Liver (tissue), 9 donors: ENCODE measurements around the gene NR6A1. TPM values are rescaled to one million over a fixed set of nuclear protein-coding genes. Genes with fewer than 3 reads are reported as not detected.

Experiments
- DNase-seq: peaks from one replicate; pipeline ENCODE4 v3.0.0-alpha.2; 2017; ENCODE audit warnings: low spot score
- H3K27ac ChIP-seq, 2 donors: one replicate each; pipeline ENCODE4 v1.7.0; 2013; ENCODE audit warnings: inconsistent platforms in 2 of 2, low read length in 2 of 2, control low read depth in 1 of 2, low read depth in 1 of 2, mild to moderate bottlenecking in 1 of 2
- H3K27me3 ChIP-seq, 4 donors: one replicate each; pipeline versions ENCODE4 v1.6.1 to v1.7.0; 2013; ENCODE audit warnings: low read length in 3 of 4, inconsistent platforms in 1 of 4, mild to moderate bottlenecking in 1 of 4, moderate library complexity in 1 of 4; ENCODE audit not compliant: control insufficient read depth in 4 of 4, insufficient read depth in 4 of 4
- H3K36me3 ChIP-seq, 4 donors: one replicate each; pipeline versions ENCODE4 v1.6.1 to v1.7.0; 2013; ENCODE audit warnings: low read length in 3 of 4, mild to moderate bottlenecking in 3 of 4, low read depth in 1 of 4, moderate library complexity in 1 of 4; ENCODE audit not compliant: control insufficient read depth in 4 of 4, insufficient read depth in 3 of 4
- H3K4me1 ChIP-seq, 4 donors: one replicate each; pipeline versions ENCODE4 v1.6.1 to v1.7.0; 2013; ENCODE audit warnings: low read length in 3 of 4, mild to moderate bottlenecking in 3 of 4, moderate library complexity in 1 of 4; ENCODE audit not compliant: control insufficient read depth in 4 of 4, insufficient read depth in 4 of 4
- H3K4me3 ChIP-seq, 3 donors: one replicate each; pipeline versions ENCODE4 v1.6.1 to v1.7.0; 2013; ENCODE audit warnings: low read length in 3 of 3, control low read depth in 1 of 3, low read depth in 1 of 3, mild to moderate bottlenecking in 1 of 3
- H3K9ac ChIP-seq, 2 donors: one replicate each; pipeline ENCODE4 v1.7.0; 2013; ENCODE audit warnings: low read length in 2 of 2, mild to moderate bottlenecking in 2 of 2, moderate library complexity in 2 of 2, control low read depth in 1 of 2, low read depth in 1 of 2
- H3K9me3 ChIP-seq, 4 donors: one replicate each; pipeline versions ENCODE4 v1.6.1 to v1.7.0; 2013; ENCODE audit warnings: low read length in 3 of 4; ENCODE audit not compliant: control insufficient read depth in 4 of 4
- ATF3 ChIP-seq: IDR thresholded peaks from 2 replicates; pipeline ENCODE4 v1.6.1; 2016; ENCODE audit warnings: antibody characterized with exemption
- CTCF ChIP-seq: fragments of 150-350 bp; IDR thresholded peaks from 2 replicates; pipeline ENCODE4 v1.5.1; 2017; ENCODE audit warnings: improper control_type of control experiment, low read depth, low read length; ENCODE audit not compliant: missing input control
- EGR1 ChIP-seq, 2 donors: IDR thresholded peaks; 2 replicates each; pipeline ENCODE4 v1.6.1; 2016 to 2018; ENCODE audit warnings: antibody characterized with exemption in 2 of 2, low read depth in 2 of 2
- FOXA1 ChIP-seq: IDR thresholded peaks from 2 replicates; pipeline ENCODE4 v1.6.1; 2016; ENCODE audit warnings: antibody characterized with exemption
- FOXA2 ChIP-seq: IDR thresholded peaks from 2 replicates; pipeline ENCODE4 v1.6.1; 2016; ENCODE audit warnings: antibody characterized with exemption
- HNF4A ChIP-seq, 2 donors: conservative IDR thresholded peaks; 2 replicates each; pipeline ENCODE4 v1.6.1; 2016; ENCODE audit warnings: antibody characterized with exemption in 2 of 2, mild to moderate bottlenecking in 2 of 2
- JUND ChIP-seq, 2 donors: IDR thresholded peaks; 2 replicates each; pipeline ENCODE4 v1.6.1; 2016; ENCODE audit warnings: antibody characterized with exemption in 2 of 2
- MAX ChIP-seq: IDR thresholded peaks from 2 replicates; pipeline ENCODE4 v1.6.1; 2016; ENCODE audit warnings: antibody characterized with exemption
- NR2F2 ChIP-seq: IDR thresholded peaks from 2 replicates; pipeline ENCODE4 v1.6.1; 2016; ENCODE audit warnings: antibody characterized with exemption
- RAD21 ChIP-seq, 2 donors: IDR thresholded peaks; 2 replicates each; pipeline ENCODE4 v1.6.1; 2016; ENCODE audit warnings: antibody characterized with exemption in 2 of 2, mild to moderate bottlenecking in 2 of 2
- REST ChIP-seq: IDR thresholded peaks from 2 replicates; pipeline ENCODE4 v1.6.1; 2016; ENCODE audit warnings: antibody characterized with exemption, mild to moderate bottlenecking
- RXRA ChIP-seq, 2 donors: IDR thresholded peaks; 2 replicates each; pipeline ENCODE4 v1.6.1; 2017 to 2018; ENCODE audit warnings: antibody characterized with exemption in 2 of 2, mild to moderate bottlenecking in 1 of 2
- SP1 ChIP-seq: IDR thresholded peaks from 2 replicates; pipeline ENCODE4 v1.6.1; 2018; ENCODE audit warnings: antibody characterized with exemption, mild to moderate bottlenecking
- TAF1 ChIP-seq: conservative IDR thresholded peaks from 2 replicates; pipeline ENCODE4 v1.6.1; 2016; ENCODE audit warnings: antibody characterized with exemption, mild to moderate bottlenecking
- YY1 ChIP-seq: IDR thresholded peaks from 2 replicates; pipeline ENCODE4 v1.6.1; 2016; ENCODE audit warnings: antibody characterized with exemption, mild to moderate bottlenecking
- ZBTB33 ChIP-seq: IDR thresholded peaks from 2 replicates; pipeline ENCODE4 v1.6.1; 2016; ENCODE audit warnings: antibody characterized with exemption
- WGBS: extraction: QIAGEN DNeasy Blood & Tissue Kit; methylation state at CpG from one replicate; pipeline ENCODE4 v1.1.7; 2013; 5-methylcytosine and 5-hydroxymethylcytosine counted together
- polyA plus RNA-seq, 2 donors: library from polyadenylated mRNA; stranded (reverse) in 1 of 2; unstranded in 1 of 2; fragments of 200-250 nt in 1 of 2; fragments of >200 nt in 1 of 2; fragmentation: Nextera tagmentation in 1 of 2; extraction: Ambion mirVana in 1 of 2; gene quantifications; one replicate each; pipeline versions ENCODE4 v1.2.1 to v1.2.3, GENCODE V29; 2013 to 2015
- total RNA-seq, 2 donors: library from RNA; depleted of rRNA; stranded (reverse); fragments of >200 nt; gene quantifications; one replicate each; pipeline ENCODE4 v1.2.3, GENCODE V29; 2014
- donor health status: healthy.
- donor health status: healthy.
- donor health status: healthy.
- donor health status: healthy.
- donor health status: healthy.

Gene NR6A1
- total and polyA plus RNA-seq, 4 donors: 0.72 to 6.1 (median 2.1) TPM

- TF ChIP-seq EGR1 (IDR thresholded peaks at IDR 0.05; ENCODE audit: low read depth in 2 of 2): no peak
These were observed 141.5 kb downstream of the NR6A1 start (continued) for GRCh38 chr9:124629600-124629999.

- Histone ChIP-seq H3K27me3 (no peaks in the 10 kb centered on the region), H3K36me3 (no peaks in the 10 kb centered on the region), H3K9me3 (no peaks in the 10 kb centered on the region), H3K4me1 (no peaks in the 10 kb centered on the region), H3K4me3 (no peak overlapping the region), H3K27ac (no peak overlapping the region), H3K9ac (no peak overlapping the region)
- no peak for DNase-seq
- TF ChIP-seq EGR1 (IDR thresholded peaks at IDR 0.05; ENCODE audit: low read depth in 2 of 2) (no peak), JUND (IDR thresholded peaks at IDR 0.05) (no peak), FOXA1 (no peak), SP1 (no peak), NR2F2 (no peak), FOXA2 (no peak), YY1 (no peak), CTCF (no peak), HNF4A (conservative IDR thresholded peaks at IDR 0.05) (no peak), TAF1 (no peak), ATF3 (no peak), REST (no peak), RXRA (IDR thresholded peaks at IDR 0.05) (no peak), RAD21 (IDR thresholded peaks at IDR 0.05) (no peak), ZBTB33 (no peak)
- 98% methylated on average over 11 of the region's 11 CpGs for WGBS
These were observed 142.4 kb downstream of the NR6A1 start for GRCh38 chr9:124628741-124629140.

- Histone ChIP-seq H3K4me3 (no peak overlapping the region), H3K9me3 (no peaks in the 10 kb centered on the region), H3K4me1 (no peaks in the 10 kb centered on the region), H3K27ac (no peak overlapping the region), H3K9ac (no peak overlapping the region), H3K27me3 (no peaks in the 10 kb centered on the region), H3K36me3 (no peaks in the 10 kb centered on the region)
- 96% methylated on average over 4 of the region's 4 CpGs for WGBS
- no peak for DNase-seq
- TF ChIP-seq MAX (no peak), YY1 (no peak), HNF4A (conservative IDR thresholded peaks at IDR 0.05) (no peak)
These were observed 144.8 kb downstream of the NR6A1 start for GRCh38 chr9:124626276-124626675.
